Heart left ventricle (tissue), 13 donors: ENCODE results near the gene SNAP25.

ENCODE experiments used
- POLR2A ChIP-seq, 2 donors: fragments of 450-650 bp; IDR thresholded peaks; one replicate each; pipeline ENCODE4 v1.6.1; 2017; ENCODE audit warnings: antibody characterized with exemption in 2 of 2, mild to moderate bottlenecking in 2 of 2, moderate library complexity in 2 of 2
- TF ChIP-seq, protein P1 (sequence below), 12 donors: fragments of 200-600 bp; sonication (generic) in 4 of 12; IDR thresholded peaks; one replicate each; pipeline versions ENCODE4 v1.5.0 to v1.8.0; 2018 to 2022; ENCODE audit warnings: antibody characterized with exemption in 12 of 12, mild to moderate bottlenecking in 5 of 12
- donor health status: ischemic (EF 13 %, LVEDD 7.1; RV severe dilation, severe dysfunction).
- donor health status: DM: no; HTN: yes; CAD: no.
- donor health status: DM: no; HTN: no; CAD: no.
- donor health status: ischemic (EF 25% LVEDD 6.9; RV normal size, moderate dysfunction).
- donor health status: ischemic (EF 25% LVEDD 5.7; RV mildly dilated, moderate dysfunction).
- donor health status: ischemic (EF 35%, LVEDD 5.7; RV mildly dilated, moderate dysfunction).
- donor health status: nonischemic (EF 11% LVEDD 7.7; RV severe dilation, severe dysfunction).
- donor health status: DM: yes; HTN: yes; CAD: no.
- donor health status: PGD.
- donor health status: ischemic (EF 29% LVEDD 5.4; RV normal size, mild dysfunction).
- donor health status: nonischemic (EF 23%, LVEDD 6.1; RV moderate dilation, normal function).

DNA sequence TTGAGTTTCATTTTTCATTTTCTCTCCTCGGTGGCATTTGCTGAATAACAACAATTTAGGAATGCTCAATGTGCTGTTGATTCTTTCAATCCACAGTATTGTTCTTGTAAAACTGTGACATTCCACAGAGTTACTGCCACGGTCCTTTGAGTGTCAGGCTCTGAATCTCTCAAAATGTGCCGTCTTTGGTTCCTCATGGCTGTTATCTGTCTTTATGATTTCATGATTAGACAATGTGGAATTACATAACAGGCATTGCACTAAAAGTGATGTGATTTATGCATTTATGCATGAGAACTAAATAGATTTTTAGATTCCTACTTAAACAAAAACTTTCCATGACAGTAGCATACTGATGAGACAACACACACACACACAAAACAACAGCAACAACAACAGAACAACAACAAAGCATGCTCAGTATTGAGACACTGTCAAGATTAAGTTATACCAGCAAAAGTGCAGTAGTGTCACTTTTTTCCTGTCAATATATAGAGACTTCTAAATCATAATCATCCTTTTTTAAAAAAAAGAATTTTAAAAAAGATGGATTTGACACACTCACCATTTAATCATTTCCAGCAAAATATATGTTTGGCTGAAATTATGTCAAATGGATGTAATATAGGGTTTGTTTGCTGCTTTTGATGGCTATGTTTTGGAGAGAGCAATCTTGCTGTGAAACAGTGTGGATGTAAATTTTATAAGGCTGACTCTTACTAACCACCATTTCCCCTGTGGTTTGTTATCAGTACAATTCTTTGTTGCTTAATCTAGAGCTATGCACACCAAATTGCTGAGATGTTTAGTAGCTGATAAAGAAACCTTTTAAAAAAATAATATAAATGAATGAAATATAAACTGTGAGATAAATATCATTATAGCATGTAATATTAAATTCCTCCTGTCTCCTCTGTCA lies 88.1 kb downstream of the SNAP25 start:
- TF ChIP-seq, protein P1, sequence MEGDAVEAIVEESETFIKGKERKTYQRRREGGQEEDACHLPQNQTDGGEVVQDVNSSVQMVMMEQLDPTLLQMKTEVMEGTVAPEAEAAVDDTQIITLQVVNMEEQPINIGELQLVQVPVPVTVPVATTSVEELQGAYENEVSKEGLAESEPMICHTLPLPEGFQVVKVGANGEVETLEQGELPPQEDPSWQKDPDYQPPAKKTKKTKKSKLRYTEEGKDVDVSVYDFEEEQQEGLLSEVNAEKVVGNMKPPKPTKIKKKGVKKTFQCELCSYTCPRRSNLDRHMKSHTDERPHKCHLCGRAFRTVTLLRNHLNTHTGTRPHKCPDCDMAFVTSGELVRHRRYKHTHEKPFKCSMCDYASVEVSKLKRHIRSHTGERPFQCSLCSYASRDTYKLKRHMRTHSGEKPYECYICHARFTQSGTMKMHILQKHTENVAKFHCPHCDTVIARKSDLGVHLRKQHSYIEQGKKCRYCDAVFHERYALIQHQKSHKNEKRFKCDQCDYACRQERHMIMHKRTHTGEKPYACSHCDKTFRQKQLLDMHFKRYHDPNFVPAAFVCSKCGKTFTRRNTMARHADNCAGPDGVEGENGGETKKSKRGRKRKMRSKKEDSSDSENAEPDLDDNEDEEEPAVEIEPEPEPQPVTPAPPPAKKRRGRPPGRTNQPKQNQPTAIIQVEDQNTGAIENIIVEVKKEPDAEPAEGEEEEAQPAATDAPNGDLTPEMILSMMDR (IDR thresholded peaks at IDR 0.05) = no peak
- TF ChIP-seq POLR2A (IDR thresholded peaks at IDR 0.05) = no peak
